Measurements from ENCODE around the gene PHF23.

GRCh38 chr17:7195971-7196370 lies 43.3 kb downstream of the PHF23 start:
- TF ChIP-seq CTCF (IDR thresholded peaks at IDR 0.05) (no peak), POLR2A (IDR thresholded peaks at IDR 0.05) (no peak)
